Trophoblast cell (in vitro differentiated cells and primary cell): ENCODE results near the gene NPEPL1.

ENCODE experiments used
- DNase-seq, 2 donors: peaks; one replicate each; pipeline ENCODE4 v3.0.0-alpha.2; 2016
- H2AFZ ChIP-seq: 2 replicates; pipeline ENCODE4 v1.6.1; 2013; ENCODE audit warnings: low read length, moderate library complexity, mild to moderate bottlenecking; ENCODE audit not compliant: insufficient read depth, poor library complexity
- H2AK5ac ChIP-seq: 2 replicates; pipeline ENCODE4 v1.6.1; 2013; ENCODE audit warnings: mild to moderate bottlenecking, low read length
- H2BK120ac ChIP-seq: 2 replicates; pipeline ENCODE4 v1.6.1; 2013; ENCODE audit warnings: low read length, mild to moderate bottlenecking, moderate library complexity; ENCODE audit not compliant: insufficient read depth, poor library complexity
- H2BK12ac ChIP-seq: 2 replicates; pipeline ENCODE4 v1.6.1; 2013; ENCODE audit warnings: mild to moderate bottlenecking, low read length, moderate library complexity
- H2BK5ac ChIP-seq: 2 replicates; pipeline ENCODE4 v1.6.1; 2013; ENCODE audit warnings: low read length, low read depth, moderate library complexity, mild to moderate bottlenecking; ENCODE audit not compliant: poor library complexity
- H3K14ac ChIP-seq: 2 replicates; pipeline ENCODE4 v1.6.1; 2013; ENCODE audit warnings: mild to moderate bottlenecking, low read length
- H3K18ac ChIP-seq: 2 replicates; pipeline ENCODE4 v1.6.1; 2013; ENCODE audit warnings: mild to moderate bottlenecking, low read length
- H3K23ac ChIP-seq: 2 replicates; pipeline ENCODE4 v1.6.1; 2013; ENCODE audit warnings: low read length
- H3K27ac ChIP-seq: 2 replicates; pipeline ENCODE4 v1.5.1; 2013; ENCODE audit warnings: low read depth, mild to moderate bottlenecking, inconsistent platforms, low read length, moderate library complexity
- H3K27me3 ChIP-seq: 2 replicates; pipeline ENCODE4 v1.6.1; 2013; ENCODE audit warnings: inconsistent platforms, mild to moderate bottlenecking, low read length, moderate library complexity; ENCODE audit not compliant: insufficient read depth
- H3K36me3 ChIP-seq, 2 experiments: 1 replicate in 1 of 2; 2 replicates in 1 of 2; pipeline ENCODE4 v1.6.1; 2013; ENCODE audit warnings: low read length in 2 of 2, mild to moderate bottlenecking in 2 of 2, moderate library complexity in 1 of 2; ENCODE audit not compliant: insufficient read depth in 2 of 2, control insufficient read depth in 1 of 2
- H3K4ac ChIP-seq: 2 replicates; pipeline ENCODE4 v1.6.1; 2013; ENCODE audit warnings: low read depth, mild to moderate bottlenecking, low read length, moderate library complexity
- H3K4me1 ChIP-seq, 2 experiments: 1 replicate in 1 of 2; 2 replicates in 1 of 2; pipeline ENCODE4 v1.6.1; 2013; ENCODE audit warnings: low read length in 2 of 2, mild to moderate bottlenecking in 2 of 2, moderate library complexity in 1 of 2; ENCODE audit not compliant: insufficient read depth in 2 of 2, control insufficient read depth in 1 of 2
- H3K4me2 ChIP-seq: 2 replicates; pipeline ENCODE4 v1.6.1; 2013; ENCODE audit warnings: inconsistent platforms, mild to moderate bottlenecking, low read length, moderate library complexity
- H3K4me3 ChIP-seq: 2 replicates; pipeline ENCODE4 v1.5.1; 2013; ENCODE audit warnings: mild to moderate bottlenecking, low read depth, low read length, inconsistent platforms
- H3K79me1 ChIP-seq: one replicate; pipeline ENCODE4 v1.6.1; 2013; ENCODE audit warnings: low read length
- H3K79me2 ChIP-seq: 2 replicates; pipeline ENCODE4 v1.6.1; 2013; ENCODE audit warnings: low read length, mild to moderate bottlenecking; ENCODE audit not compliant: control insufficient read depth, insufficient read depth, poor library complexity
- H3K9ac ChIP-seq: 2 replicates; pipeline ENCODE4 v1.6.1; 2013; ENCODE audit warnings: mild to moderate bottlenecking, low read length
- H3K9me3 ChIP-seq: 2 replicates; pipeline ENCODE4 v1.6.1; 2013; ENCODE audit warnings: low read depth, mild to moderate bottlenecking, control low read depth, inconsistent platforms, low read length; ENCODE audit not compliant: insufficient read depth
- H4K12ac ChIP-seq: 2 replicates; pipeline ENCODE4 v1.6.1; 2013; ENCODE audit warnings: low read depth, mild to moderate bottlenecking, low read length, moderate library complexity
- H4K8ac ChIP-seq: 2 replicates; pipeline ENCODE4 v1.6.1; 2013; ENCODE audit warnings: low read depth, mild to moderate bottlenecking, low read length, moderate library complexity
- H4K91ac ChIP-seq: one replicate; pipeline ENCODE4 v1.6.1; 2013; ENCODE audit warnings: low read depth, mild to moderate bottlenecking, low read length, moderate library complexity
- WGBS: extraction: QIAGEN DNeasy Blood & Tissue Kit; methylation state at CpG from one replicate; pipeline ENCODE4 v1.1.7; 2013; ENCODE audit warnings: missing lambda C conversion rate; ENCODE audit not compliant: insufficient read length, insufficient coverage; ENCODE audit errors: extremely low coverage; 5-methylcytosine and 5-hydroxymethylcytosine counted together

Gene NPEPL1

GRCh38 chr20:58709703-58710039 is 17.1 kb downstream of the NPEPL1 start:
- Histone ChIP-seq H3K14ac (no peak overlapping the region), H2BK5ac (no peak overlapping the region), H4K91ac (no peak overlapping the region), H3K18ac (no peak overlapping the region), H3K4me1 (peaks cover 2 to 7% of the 10 kb centered on the region in 2 experiments), H3K9ac (no peak overlapping the region), H3K4me3 (no peak overlapping the region), H3K27ac (no peak overlapping the region), H4K8ac (no peak overlapping the region), H3K23ac (no peak overlapping the region), H3K4me2 (no peak overlapping the region), H3K79me2 (no peaks in the 10 kb centered on the region), H3K9me3 (no peaks in the 10 kb centered on the region), H3K36me3 (peaks cover 2 to 3% of the 10 kb centered on the region in 2 experiments), H2AK5ac (no peak overlapping the region), H4K12ac (no peak overlapping the region), H3K27me3 (no peaks in the 10 kb centered on the region), H3K79me1 (no peaks in the 10 kb centered on the region), H2BK12ac (no peak overlapping the region), H2BK120ac (no peak overlapping the region), H2AFZ (no peak overlapping the region), H3K4ac (no peak overlapping the region)
- no CpG with 5 or more reads among the region's 4 CpGs for WGBS
- DNase-seq = no peak

- H3K18ac ChIP-seq = no peak overlapping the region
- H3K14ac ChIP-seq = no peak overlapping the region
- H3K27me3 ChIP-seq = no peaks in the 10 kb centered on the region
- no peak overlapping the region for H2BK12ac ChIP-seq
- no peak overlapping the region for H2AK5ac ChIP-seq
- no peak overlapping the region for H3K9ac ChIP-seq
- no peak overlapping the region for H3K4ac ChIP-seq
- H3K4me3 ChIP-seq = no peak overlapping the region
- WGBS = no CpG with 5 or more reads among the region's 17 CpGs
- H2AFZ ChIP-seq = no peak overlapping the region
- no peak overlapping the region for H2BK5ac ChIP-seq
- H4K8ac ChIP-seq = no peak overlapping the region
- no peak overlapping the region for H3K23ac ChIP-seq
- H3K79me2 ChIP-seq = no peaks in the 10 kb centered on the region
- DNase-seq = no peak
- H3K9me3 ChIP-seq = no peaks in the 10 kb centered on the region
- H2BK120ac ChIP-seq = no peak overlapping the region
- no peak overlapping the region for H4K91ac ChIP-seq
- peaks cover 2 to 7% of the 10 kb centered on the region in 2 experiments for H3K4me1 ChIP-seq
- no peaks in the 10 kb centered on the region for H3K79me1 ChIP-seq
- no peak overlapping the region for H3K4me2 ChIP-seq
- H4K12ac ChIP-seq = peak overlapping the region; percentile 16
- H3K36me3 ChIP-seq = peaks cover 2 to 6% of the 10 kb centered on the region in 2 experiments
- H3K27ac ChIP-seq = no peak overlapping the region
Observed at GRCh38 chr20:58710481-58711265, 18.1 kb downstream of the NPEPL1 start.

GRCh38 chr20:58711266-58712051 is 18.9 kb downstream of the NPEPL1 start:
- Histone ChIP-seq H3K9me3 (no peaks in the 10 kb centered on the region), H3K79me2 (no peaks in the 10 kb centered on the region), H3K4me1 (peaks cover 2 to 7% of the 10 kb centered on the region in 2 experiments), H4K12ac (no peak overlapping the region), H3K4me3 (no peak overlapping the region), H3K27ac (no peak overlapping the region), H4K91ac (no peak overlapping the region), H3K36me3 (peaks cover 4% of the 10 kb centered on the region in 2 experiments), H2BK5ac (no peak overlapping the region), H3K14ac (no peak overlapping the region), H4K8ac (no peak overlapping the region), H3K79me1 (no peaks in the 10 kb centered on the region), H3K4ac (no peak overlapping the region), H2AFZ (no peak overlapping the region), H3K18ac (no peak overlapping the region), H3K27me3 (no peaks in the 10 kb centered on the region), H2AK5ac (no peak overlapping the region), H3K4me2 (no peak overlapping the region), H3K23ac (no peak overlapping the region), H2BK12ac (no peak overlapping the region), H3K9ac (no peak overlapping the region), H2BK120ac (no peak overlapping the region)
- no CpG with 5 or more reads among the region's 21 CpGs for WGBS
- no peak for DNase-seq

- no peak overlapping the region for H2BK5ac ChIP-seq
- H3K4me3 ChIP-seq = no peak overlapping the region
- no peak overlapping the region for H3K18ac ChIP-seq
- no peak overlapping the region for H3K4ac ChIP-seq
- no peak overlapping the region for H3K9ac ChIP-seq
- no peak overlapping the region for H4K8ac ChIP-seq
- no peak overlapping the region for H3K14ac ChIP-seq
- H3K36me3 ChIP-seq = peaks cover 4% of the 10 kb centered on the region in 2 experiments
- no peak overlapping the region for H3K23ac ChIP-seq
- H3K27me3 ChIP-seq = no peaks in the 10 kb centered on the region
- H3K4me2 ChIP-seq = no peak overlapping the region
- no peaks in the 10 kb centered on the region for H3K9me3 ChIP-seq
- no peak overlapping the region for H2AFZ ChIP-seq
- no peak overlapping the region for H2AK5ac ChIP-seq
- no peak overlapping the region for H4K91ac ChIP-seq
- WGBS = no CpG with 5 or more reads among the region's 19 CpGs
- H2BK12ac ChIP-seq = no peak overlapping the region
- no peak overlapping the region for H2BK120ac ChIP-seq
- no peak for DNase-seq
- no peak overlapping the region for H3K27ac ChIP-seq
- H3K4me1 ChIP-seq = peaks cover 2 to 7% of the 10 kb centered on the region in 2 experiments
- H3K79me1 ChIP-seq = no peaks in the 10 kb centered on the region
- H4K12ac ChIP-seq = no peak overlapping the region
- no peaks in the 10 kb centered on the region for H3K79me2 ChIP-seq
Observed at GRCh38 chr20:58712151-58712791, 19.7 kb downstream of the NPEPL1 start.
